ENCODE results near the gene LMF2.

LMF2 gene

GRCh38 chr22:50504369-50505211 lies 2.9 kb downstream of the LMF2 start (continued):
- no peak for TF ChIP-seq ZNF311 (tag by site-specific recombination; IDR thresholded peaks at IDR 0.05; ENCODE audit: borderline replicate concordance)
- no peak for TF ChIP-seq ZNF280D (tag by site-specific recombination; IDR thresholded peaks at IDR 0.05)
- no peak for TF ChIP-seq ZNF350 (tag by site-specific recombination; IDR thresholded peaks at IDR 0.05)
- TF ChIP-seq ZNF37A (tag by site-specific recombination; IDR thresholded peaks at IDR 0.05), result no peak
- TF ChIP-seq ZNF555 (tag by site-specific recombination; conservative IDR thresholded peaks at IDR 0.05), result no peak
- TF ChIP-seq HOXA7 (CRISPR knock-in tag; IDR thresholded peaks at IDR 0.05; ENCODE audit: borderline replicate concordance), result no peak
- TF ChIP-seq ZNF248 (tag by site-specific recombination; IDR thresholded peaks at IDR 0.05), result no peak
- peak; percentile 45; the same call in 1 of the 2 replicates for TF ChIP-seq EGR2 (tag by site-specific recombination; IDR thresholded peaks at IDR 0.05; ENCODE audit: low read depth)
- TF ChIP-seq ZSCAN30 (tag by site-specific recombination; IDR thresholded peaks at IDR 0.05), result no peak
- no peak for TF ChIP-seq HOXD13 (CRISPR knock-in tag; IDR thresholded peaks at IDR 0.05; ENCODE audit: borderline replicate concordance)
- TF ChIP-seq TSHZ1 (tag by site-specific recombination; IDR thresholded peaks at IDR 0.05; ENCODE audit: borderline replicate concordance), result no peak
- TF ChIP-seq ZFP69B (tag by site-specific recombination; IDR thresholded peaks at IDR 0.05), result peak; percentile 44; the same call in 1 of the 2 replicates
- no peak for TF ChIP-seq PATZ1 (tag by site-specific recombination; IDR thresholded peaks at IDR 0.05)
- no peak for TF ChIP-seq PRDM10 (tag by site-specific recombination; IDR thresholded peaks at IDR 0.05)
- TF ChIP-seq ZXDB (tag by site-specific recombination; IDR thresholded peaks at IDR 0.05), result no peak
- no peak for TF ChIP-seq ZBTB6 (tag by site-specific recombination; IDR thresholded peaks at IDR 0.05)
- TF ChIP-seq ZNF112 (tag by site-specific recombination; IDR thresholded peaks at IDR 0.05), result no peak
- TF ChIP-seq AEBP2 (tag by site-specific recombination; IDR thresholded peaks at IDR 0.05; ENCODE audit: borderline replicate concordance), result no peak
- TF ChIP-seq ZNF501 (tag by site-specific recombination; IDR thresholded peaks at IDR 0.05), result no peak
- no peak for TF ChIP-seq TCF7L2 (IDR thresholded peaks at IDR 0.05; ENCODE audit: borderline replicate concordance, low read depth, low read length)
- no peak for TF ChIP-seq KLF9 (tag by site-specific recombination; IDR thresholded peaks at IDR 0.05; ENCODE audit: low read depth)
